ENCODE measurements around the gene UGT1A7. TPM values are rescaled to one million over a fixed set of nuclear protein-coding genes. Genes with fewer than 3 reads are reported as not detected.

Gene UGT1A7
- total RNA-seq, 1 experiment from 2014 or later, result not detected

DNA sequence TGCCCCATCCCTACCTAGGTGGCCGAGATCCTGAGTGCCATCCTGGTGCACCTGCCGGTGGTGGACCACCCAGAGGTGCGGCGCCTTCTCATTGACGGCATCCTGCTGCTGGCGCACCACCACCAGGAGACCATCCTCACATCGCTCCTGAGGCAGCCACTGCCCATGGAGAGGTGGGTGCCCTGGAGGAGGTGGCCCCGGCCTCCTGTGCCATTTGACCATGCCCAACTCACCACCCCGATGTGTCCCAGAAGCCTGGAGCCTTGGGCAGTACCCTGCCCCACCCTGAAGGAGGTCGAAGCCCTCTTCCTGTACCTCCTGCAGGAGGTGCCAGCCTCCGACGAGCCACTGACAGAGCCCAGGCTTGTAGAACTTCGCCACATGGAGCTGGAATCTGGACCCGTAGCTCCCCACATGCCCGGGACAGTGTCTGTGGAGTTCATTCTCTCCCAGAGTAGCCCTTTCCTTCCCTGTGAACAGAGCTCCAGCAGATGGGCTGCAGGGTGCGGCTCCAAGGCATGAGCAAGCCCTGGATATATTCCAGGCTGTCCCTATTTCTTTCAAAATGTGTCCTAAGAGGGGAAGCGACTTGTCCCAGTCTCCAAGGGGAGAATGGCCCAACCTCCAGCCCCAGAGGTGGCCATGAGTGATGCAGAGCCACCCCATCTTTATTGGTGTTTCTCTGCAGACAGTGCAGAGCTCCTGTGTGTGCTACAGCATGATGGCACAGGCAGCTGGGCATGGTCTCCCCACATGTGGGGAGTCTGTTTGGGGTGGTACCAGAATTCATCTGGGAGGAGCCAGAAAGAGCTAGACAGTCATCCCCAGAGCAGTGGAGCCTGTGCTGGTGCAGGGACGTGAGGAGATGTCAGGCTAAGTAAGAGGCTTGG is 138.4 kb downstream of the UGT1A7 start:
- Mint-ChIP-seq H3K27ac (ENCODE audit: low read depth, unreplicated experiment) (no peak overlapping the region), H3K27me3 (ENCODE audit: insufficient read depth, unreplicated experiment) (no peaks in the 10 kb centered on the region), H3K36me3 (ENCODE audit: insufficient read depth, unreplicated experiment) (no peaks in the 10 kb centered on the region), H3K9me3 (ENCODE audit: unreplicated experiment) (no peaks in the 10 kb centered on the region), H3K4me1 (ENCODE audit: insufficient read depth, unreplicated experiment) (no peaks in the 10 kb centered on the region), H3K4me3 (ENCODE audit: unreplicated experiment) (no peak overlapping the region)
- CTCF ChIA-PET, result interaction anchor here (0.5 kb wide), 1 partner anchor 602 kb away, joined by 3 read pairs; no protein-coding TSS in a partner anchor
- intact Hi-C loops (cut with micrococcal nuclease), result no loop called here
- no TSS peak for BruUV-seq (replicated peaks)
- TF ChIP-seq, protein P1, sequence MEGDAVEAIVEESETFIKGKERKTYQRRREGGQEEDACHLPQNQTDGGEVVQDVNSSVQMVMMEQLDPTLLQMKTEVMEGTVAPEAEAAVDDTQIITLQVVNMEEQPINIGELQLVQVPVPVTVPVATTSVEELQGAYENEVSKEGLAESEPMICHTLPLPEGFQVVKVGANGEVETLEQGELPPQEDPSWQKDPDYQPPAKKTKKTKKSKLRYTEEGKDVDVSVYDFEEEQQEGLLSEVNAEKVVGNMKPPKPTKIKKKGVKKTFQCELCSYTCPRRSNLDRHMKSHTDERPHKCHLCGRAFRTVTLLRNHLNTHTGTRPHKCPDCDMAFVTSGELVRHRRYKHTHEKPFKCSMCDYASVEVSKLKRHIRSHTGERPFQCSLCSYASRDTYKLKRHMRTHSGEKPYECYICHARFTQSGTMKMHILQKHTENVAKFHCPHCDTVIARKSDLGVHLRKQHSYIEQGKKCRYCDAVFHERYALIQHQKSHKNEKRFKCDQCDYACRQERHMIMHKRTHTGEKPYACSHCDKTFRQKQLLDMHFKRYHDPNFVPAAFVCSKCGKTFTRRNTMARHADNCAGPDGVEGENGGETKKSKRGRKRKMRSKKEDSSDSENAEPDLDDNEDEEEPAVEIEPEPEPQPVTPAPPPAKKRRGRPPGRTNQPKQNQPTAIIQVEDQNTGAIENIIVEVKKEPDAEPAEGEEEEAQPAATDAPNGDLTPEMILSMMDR (IDR thresholded peaks at IDR 0.05; ENCODE audit: unreplicated experiment), result no peak
- POLR2A ChIA-PET, result interaction anchor here (0.7 kb wide), 1 partner anchor 73 kb away, joined by 3 read pairs; no protein-coding TSS in a partner anchor
- DNase-seq (ENCODE audit: unreplicated experiment), result no peak

DNA sequence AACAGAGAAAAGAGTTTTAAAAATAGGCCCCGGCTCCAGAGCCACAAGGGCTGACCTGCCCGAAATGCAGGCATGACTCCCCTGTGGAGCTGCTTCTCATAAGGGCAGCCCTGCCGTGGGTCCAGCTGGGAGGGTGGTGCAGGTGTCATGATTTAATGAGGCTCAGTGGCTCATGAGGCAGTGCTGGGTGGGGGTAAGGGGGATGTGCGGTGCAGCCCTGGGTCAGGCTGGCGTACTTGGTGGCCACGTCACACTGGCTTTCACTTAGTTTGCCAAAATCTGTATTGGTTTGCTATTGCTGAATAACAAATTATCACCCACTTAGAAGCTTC is 139.0 kb downstream of the UGT1A7 start:
- no peak overlapping the region for H3K4me3 Mint-ChIP-seq (ENCODE audit: unreplicated experiment)
- no peaks in the 10 kb centered on the region for H3K36me3 Mint-ChIP-seq (ENCODE audit: insufficient read depth, unreplicated experiment)
- no peak for DNase-seq (ENCODE audit: unreplicated experiment)
- POLR2A ChIA-PET, result interaction anchor here (0.7 kb wide), 1 partner anchor 73 kb away, joined by 3 read pairs; no protein-coding TSS in a partner anchor
- H3K27ac Mint-ChIP-seq (ENCODE audit: low read depth, unreplicated experiment), result no peak overlapping the region
- intact Hi-C loops (cut with micrococcal nuclease), result no loop called here
- H3K27me3 Mint-ChIP-seq (ENCODE audit: insufficient read depth, unreplicated experiment), result no peaks in the 10 kb centered on the region
- CTCF ChIA-PET, result no interaction called here
- TF ChIP-seq, protein P1 (IDR thresholded peaks at IDR 0.05; ENCODE audit: unreplicated experiment), result no peak
- H3K4me1 Mint-ChIP-seq (ENCODE audit: insufficient read depth, unreplicated experiment), result no peaks in the 10 kb centered on the region
- BruUV-seq (replicated peaks), result no TSS peak
- H3K9me3 Mint-ChIP-seq (ENCODE audit: unreplicated experiment), result no peaks in the 10 kb centered on the region

DNA sequence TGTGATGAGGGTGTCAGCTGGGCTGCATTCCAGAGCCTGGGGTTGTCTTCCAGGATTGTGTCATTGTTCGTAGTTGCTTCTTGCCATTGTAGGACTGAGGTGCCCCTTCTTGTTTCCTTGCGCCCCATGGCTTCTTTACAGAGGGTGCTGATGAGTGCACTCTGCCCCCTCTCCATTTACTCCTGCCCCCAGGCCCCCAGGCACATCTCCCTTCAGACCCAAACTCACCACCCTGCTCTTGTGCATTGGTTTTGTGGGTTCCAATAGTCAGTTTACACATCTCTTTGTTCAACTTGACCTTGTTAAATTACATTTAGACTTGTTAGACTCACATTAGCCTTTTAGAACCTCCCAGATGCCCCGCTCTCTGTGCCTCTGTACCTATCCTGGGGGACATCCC is 139.5 kb downstream of the UGT1A7 start:
- Mint-ChIP-seq H3K4me1 (ENCODE audit: insufficient read depth, unreplicated experiment) (no peaks in the 10 kb centered on the region), H3K4me3 (ENCODE audit: unreplicated experiment) (no peak overlapping the region)

DNA sequence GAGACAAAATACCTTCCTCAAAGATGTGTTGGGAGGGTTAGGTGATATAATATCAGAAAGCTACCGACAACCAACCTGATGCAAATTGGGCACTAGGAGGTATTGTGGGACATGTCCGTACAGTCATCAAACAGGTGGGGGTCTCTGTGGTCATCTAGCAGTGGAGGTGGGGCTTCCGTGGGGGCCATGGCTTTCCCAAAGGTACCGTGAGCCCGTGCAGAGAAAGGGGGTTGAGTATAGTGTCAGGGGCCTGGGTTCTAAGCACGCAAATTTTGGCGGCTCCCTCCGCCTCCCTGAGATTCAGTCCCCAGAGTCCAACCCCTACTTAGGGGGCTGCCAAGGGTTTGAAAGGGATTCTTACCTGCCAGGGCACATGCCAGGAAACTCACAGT is 140.0 kb downstream of the UGT1A7 start:
- H3K27me3 Mint-ChIP-seq (ENCODE audit: insufficient read depth, unreplicated experiment), result no peaks in the 10 kb centered on the region
- TF ChIP-seq, protein P1 (IDR thresholded peaks at IDR 0.05; ENCODE audit: unreplicated experiment), result no peak
- no peak overlapping the region for H3K27ac Mint-ChIP-seq (ENCODE audit: low read depth, unreplicated experiment)
- H3K9me3 Mint-ChIP-seq (ENCODE audit: unreplicated experiment), result no peaks in the 10 kb centered on the region
- no peaks in the 10 kb centered on the region for H3K36me3 Mint-ChIP-seq (ENCODE audit: insufficient read depth, unreplicated experiment)
- ChIA-PET CTCF (no interaction called here), POLR2A (no interaction called here)
- H3K4me3 Mint-ChIP-seq (ENCODE audit: unreplicated experiment), result no peak overlapping the region
- intact Hi-C loops (cut with micrococcal nuclease), result no loop called here
- H3K4me1 Mint-ChIP-seq (ENCODE audit: insufficient read depth, unreplicated experiment), result no peaks in the 10 kb centered on the region
- no peak for DNase-seq (ENCODE audit: unreplicated experiment)
- BruUV-seq (replicated peaks), result no TSS peak

More for the DNA sequence above, 139.5 kb downstream of the UGT1A7 start:
- POLR2A ChIA-PET, result interaction anchor here (0.7 kb wide), 1 partner anchor 74 kb away, joined by 3 read pairs; no protein-coding TSS in a partner anchor
- TF ChIP-seq, protein P1 (IDR thresholded peaks at IDR 0.05; ENCODE audit: unreplicated experiment), result no peak
- BruUV-seq (replicated peaks), result no TSS peak
- intact Hi-C loops (cut with micrococcal nuclease), result no loop called here
- Mint-ChIP-seq H3K36me3 (ENCODE audit: insufficient read depth, unreplicated experiment) (no peaks in the 10 kb centered on the region), H3K9me3 (ENCODE audit: unreplicated experiment) (no peaks in the 10 kb centered on the region), H3K27ac (ENCODE audit: low read depth, unreplicated experiment) (no peak overlapping the region), H3K27me3 (ENCODE audit: insufficient read depth, unreplicated experiment) (no peaks in the 10 kb centered on the region)
- CTCF ChIA-PET, result no interaction called here
- DNase-seq (ENCODE audit: unreplicated experiment), result no peak
